Measurements from ENCODE around the gene TXLNB. TPM values are rescaled to one million over a fixed set of nuclear protein-coding genes. Genes with fewer than 3 reads are reported as not detected.

The TXLNB gene
- total and polyA plus RNA-seq, 4 donors, result 0.10 to 3.4 (median 1.1) TPM

GRCh38 chr6:139251691-139252390 is 40.0 kb downstream of the TXLNB start:
- ATAC-seq (ENCODE audit: low FRiP score) (peak; percentile 9), DNase-seq (no peak)
- Histone ChIP-seq H3K4me1 (ENCODE audit: control insufficient read depth in 1 of 2, insufficient read depth in 2 of 2, low read length in 2 of 2) (peaks cover 2 to 4% of the 10 kb centered on the region in 2 donors), H3K36me3 (ENCODE audit: control insufficient read depth in 1 of 2, insufficient read depth in 2 of 2, low read length in 1 of 2) (peaks cover 0 to 2% of the 10 kb centered on the region in 2 donors), H3K27me3 (ENCODE audit: control insufficient read depth in 1 of 2, insufficient read depth in 2 of 2, low read length in 1 of 2) (no peaks in the 10 kb centered on the region), H3K4me3 (ENCODE audit: low read length in 2 of 2) (no peak overlapping the region), H3K9me3 (ENCODE audit: control insufficient read depth, low read length) (no peaks in the 10 kb centered on the region), H3K27ac (ENCODE audit: low read depth in 1 of 2, low read length in 2 of 2) (no peak overlapping the region)
- intact Hi-C loops (cut with DNase I), result no loop called here
- 81 to 82% methylated on average over 4 of the region's 4 CpGs for WGBS, 2 donors

GRCh38 chr6:139251045-139251690 is 40.6 kb downstream of the TXLNB start:
- H3K4me3 ChIP-seq (ENCODE audit: low read length in 2 of 2), result no peak overlapping the region
- no peaks in the 10 kb centered on the region for H3K9me3 ChIP-seq (ENCODE audit: control insufficient read depth, low read length)
- DNase-seq (no peak), ATAC-seq (ENCODE audit: low FRiP score) (peak; percentile 55)
- 3 to 8% methylated on average over 2 of the region's 2 CpGs for WGBS, 2 donors
- peaks cover 0 to 2% of the 10 kb centered on the region in 2 donors for H3K36me3 ChIP-seq (ENCODE audit: control insufficient read depth in 1 of 2, insufficient read depth in 2 of 2, low read length in 1 of 2)
- intact Hi-C loops (cut with DNase I), result no loop called here
- no peak overlapping the region for H3K27ac ChIP-seq (ENCODE audit: low read depth in 1 of 2, low read length in 2 of 2)
- peaks cover 2 to 4% of the 10 kb centered on the region in 2 donors for H3K4me1 ChIP-seq (ENCODE audit: control insufficient read depth in 1 of 2, insufficient read depth in 2 of 2, low read length in 2 of 2)
- H3K27me3 ChIP-seq (ENCODE audit: control insufficient read depth in 1 of 2, insufficient read depth in 2 of 2, low read length in 1 of 2), result no peaks in the 10 kb centered on the region

GRCh38 chr6:139250296-139251044 is 41.3 kb downstream of the TXLNB start:
- ATAC-seq (ENCODE audit: low FRiP score) (peak; percentile 84), DNase-seq (peak in 1 of 2 donors; percentile 69)
- intact Hi-C loops (cut with DNase I), result no loop called here
- Histone ChIP-seq H3K36me3 (ENCODE audit: control insufficient read depth in 1 of 2, insufficient read depth in 2 of 2, low read length in 1 of 2) (peaks cover 0 to 2% of the 10 kb centered on the region in 2 donors), H3K4me1 (ENCODE audit: control insufficient read depth in 1 of 2, insufficient read depth in 2 of 2, low read length in 2 of 2) (peaks cover 2 to 4% of the 10 kb centered on the region in 2 donors), H3K27ac (ENCODE audit: low read depth in 1 of 2, low read length in 2 of 2) (peak overlapping the region in 1 of 2 donors; percentile 48), H3K9me3 (ENCODE audit: control insufficient read depth, low read length) (no peaks in the 10 kb centered on the region), H3K27me3 (ENCODE audit: control insufficient read depth in 1 of 2, insufficient read depth in 2 of 2, low read length in 1 of 2) (no peaks in the 10 kb centered on the region), H3K4me3 (ENCODE audit: low read length in 2 of 2) (no peak overlapping the region)
- WGBS, 2 donors, result 61 to 71% methylated on average over 3 of the region's 3 CpGs

- ATAC-seq (ENCODE audit: low FRiP score), result no peak
- H3K9me3 ChIP-seq (ENCODE audit: control insufficient read depth, low read length), result no peaks in the 10 kb centered on the region
- H3K36me3 ChIP-seq (ENCODE audit: control insufficient read depth in 1 of 2, insufficient read depth in 2 of 2, low read length in 1 of 2), result peaks cover 0 to 2% of the 10 kb centered on the region in 2 donors
- peaks cover 2 to 4% of the 10 kb centered on the region in 2 donors for H3K4me1 ChIP-seq (ENCODE audit: control insufficient read depth in 1 of 2, insufficient read depth in 2 of 2, low read length in 2 of 2)
- WGBS, 2 donors, result 30 to 38% methylated on average over 4 of the region's 4 CpGs
- H3K4me3 ChIP-seq (ENCODE audit: low read length in 2 of 2), result no peak overlapping the region
- H3K27ac ChIP-seq (ENCODE audit: low read depth in 1 of 2, low read length in 2 of 2), result no peak overlapping the region
- intact Hi-C loops (cut with DNase I), result no loop called here
- DNase-seq, result no peak
- H3K27me3 ChIP-seq (ENCODE audit: control insufficient read depth in 1 of 2, insufficient read depth in 2 of 2, low read length in 1 of 2), result no peaks in the 10 kb centered on the region
Observed at GRCh38 chr6:139249395-139249794, 42.4 kb downstream of the TXLNB start.

GRCh38 chr6:139248911-139249310 is 42.9 kb downstream of the TXLNB start:
- intact Hi-C loops (cut with DNase I), result no loop called here
- DNase-seq (no peak), ATAC-seq (ENCODE audit: low FRiP score) (no peak)
- H3K27me3 ChIP-seq (ENCODE audit: control insufficient read depth in 1 of 2, insufficient read depth in 2 of 2, low read length in 1 of 2), result no peaks in the 10 kb centered on the region
- no peak overlapping the region for H3K4me3 ChIP-seq (ENCODE audit: low read length in 2 of 2)
- peak overlapping the region in 1 of 2 donors; percentile 17 for H3K27ac ChIP-seq (ENCODE audit: low read depth in 1 of 2, low read length in 2 of 2)
- peaks cover 0 to 2% of the 10 kb centered on the region in 2 donors for H3K36me3 ChIP-seq (ENCODE audit: control insufficient read depth in 1 of 2, insufficient read depth in 2 of 2, low read length in 1 of 2)
- H3K9me3 ChIP-seq (ENCODE audit: control insufficient read depth, low read length), result no peaks in the 10 kb centered on the region
- H3K4me1 ChIP-seq (ENCODE audit: control insufficient read depth in 1 of 2, insufficient read depth in 2 of 2, low read length in 2 of 2), result peaks cover 4 to 5% of the 10 kb centered on the region in 2 donors
- WGBS, 2 donors, result 83 to 90% methylated on average over 3 of the region's 3 CpGs

GRCh38 chr6:139247618-139248017 is 44.2 kb downstream of the TXLNB start:
- Histone ChIP-seq H3K4me1 (ENCODE audit: control insufficient read depth in 1 of 2, insufficient read depth in 2 of 2, low read length in 2 of 2) (peaks cover 4 to 5% of the 10 kb centered on the region in 2 donors), H3K9me3 (ENCODE audit: control insufficient read depth, low read length) (no peaks in the 10 kb centered on the region), H3K27ac (ENCODE audit: low read depth in 1 of 2, low read length in 2 of 2) (no peak overlapping the region), H3K4me3 (ENCODE audit: low read length in 2 of 2) (peak overlapping the region in 1 of 2 donors; percentile 18), H3K27me3 (ENCODE audit: control insufficient read depth in 1 of 2, insufficient read depth in 2 of 2, low read length in 1 of 2) (no peaks in the 10 kb centered on the region), H3K36me3 (ENCODE audit: control insufficient read depth in 1 of 2, insufficient read depth in 2 of 2, low read length in 1 of 2) (peaks cover 0 to 2% of the 10 kb centered on the region in 2 donors)
- ATAC-seq (ENCODE audit: low FRiP score) (no peak), DNase-seq (no peak)
- 1 to 3% methylated on average over 2 of the region's 2 CpGs for WGBS, 2 donors
- intact Hi-C loops (cut with DNase I), result no loop called here

- H3K27me3 ChIP-seq (ENCODE audit: control insufficient read depth in 1 of 2, insufficient read depth in 2 of 2, low read length in 1 of 2), result no peaks in the 10 kb centered on the region
- ATAC-seq (ENCODE audit: low FRiP score) (no peak), DNase-seq (no peak)
- intact Hi-C loops (cut with DNase I), result loop anchor here in 1 of 2 donors (5.0 kb wide), 1 partner anchor 94 kb away; no protein-coding TSS in a partner anchor
- H3K27ac ChIP-seq (ENCODE audit: low read depth in 1 of 2, low read length in 2 of 2), result peak overlapping the region in 1 of 2 donors; percentile 23
- H3K9me3 ChIP-seq (ENCODE audit: control insufficient read depth, low read length), result no peaks in the 10 kb centered on the region
- no peak overlapping the region for H3K4me3 ChIP-seq (ENCODE audit: low read length in 2 of 2)
- H3K36me3 ChIP-seq (ENCODE audit: control insufficient read depth in 1 of 2, insufficient read depth in 2 of 2, low read length in 1 of 2), result peaks cover 0 to under 1% of the 10 kb centered on the region in 2 donors
- H3K4me1 ChIP-seq (ENCODE audit: control insufficient read depth in 1 of 2, insufficient read depth in 2 of 2, low read length in 2 of 2), result peaks cover 0 to 10% of the 10 kb centered on the region in 2 donors
- WGBS, 2 donors, result 85 to 89% methylated on average over 3 of the region's 3 CpGs
Observed at GRCh38 chr6:139243536-139243935, 48.3 kb downstream of the TXLNB start.

- H3K4me3 ChIP-seq (ENCODE audit: low read length in 2 of 2), result no peak overlapping the region
- H3K36me3 ChIP-seq (ENCODE audit: control insufficient read depth in 1 of 2, insufficient read depth in 2 of 2, low read length in 1 of 2), result no peaks in the 10 kb centered on the region
- peak; percentile 57 for ATAC-seq (ENCODE audit: low FRiP score)
- 62 to 71% methylated on average over 29 of the region's 29 CpGs for WGBS, 2 donors
- DNase-seq, result peak in 1 of 2 donors; percentile 54
- H3K27me3 ChIP-seq (ENCODE audit: control insufficient read depth in 1 of 2, insufficient read depth in 2 of 2, low read length in 1 of 2), result no peaks in the 10 kb centered on the region
- no peaks in the 10 kb centered on the region for H3K9me3 ChIP-seq (ENCODE audit: control insufficient read depth, low read length)
- peaks cover 0 to 10% of the 10 kb centered on the region in 2 donors for H3K4me1 ChIP-seq (ENCODE audit: control insufficient read depth in 1 of 2, insufficient read depth in 2 of 2, low read length in 2 of 2)
- intact Hi-C loops (cut with DNase I), result loop anchor here in 1 of 2 donors (5.0 kb wide), 1 partner anchor 95 kb away; no protein-coding TSS in a partner anchor
- H3K27ac ChIP-seq (ENCODE audit: low read depth in 1 of 2, low read length in 2 of 2), result peak overlapping the region; percentile 9 to 23
Observed at GRCh38 chr6:139242457-139243240, 49.1 kb downstream of the TXLNB start.

Measured in aorta (tissue), 5 donors.